ENCODE results near the gene SENP2. TPM values are rescaled to one million over a fixed set of nuclear protein-coding genes. Genes with fewer than 3 reads are reported as not detected.
A peak's percentile ranks its signal among the peaks of the same experiment; 100 is the strongest.

Gene SENP2
- polyA plus RNA-seq, 1 of the 3 experiments (the other 2 are of a cell fraction): 7.1 TPM

DNA sequence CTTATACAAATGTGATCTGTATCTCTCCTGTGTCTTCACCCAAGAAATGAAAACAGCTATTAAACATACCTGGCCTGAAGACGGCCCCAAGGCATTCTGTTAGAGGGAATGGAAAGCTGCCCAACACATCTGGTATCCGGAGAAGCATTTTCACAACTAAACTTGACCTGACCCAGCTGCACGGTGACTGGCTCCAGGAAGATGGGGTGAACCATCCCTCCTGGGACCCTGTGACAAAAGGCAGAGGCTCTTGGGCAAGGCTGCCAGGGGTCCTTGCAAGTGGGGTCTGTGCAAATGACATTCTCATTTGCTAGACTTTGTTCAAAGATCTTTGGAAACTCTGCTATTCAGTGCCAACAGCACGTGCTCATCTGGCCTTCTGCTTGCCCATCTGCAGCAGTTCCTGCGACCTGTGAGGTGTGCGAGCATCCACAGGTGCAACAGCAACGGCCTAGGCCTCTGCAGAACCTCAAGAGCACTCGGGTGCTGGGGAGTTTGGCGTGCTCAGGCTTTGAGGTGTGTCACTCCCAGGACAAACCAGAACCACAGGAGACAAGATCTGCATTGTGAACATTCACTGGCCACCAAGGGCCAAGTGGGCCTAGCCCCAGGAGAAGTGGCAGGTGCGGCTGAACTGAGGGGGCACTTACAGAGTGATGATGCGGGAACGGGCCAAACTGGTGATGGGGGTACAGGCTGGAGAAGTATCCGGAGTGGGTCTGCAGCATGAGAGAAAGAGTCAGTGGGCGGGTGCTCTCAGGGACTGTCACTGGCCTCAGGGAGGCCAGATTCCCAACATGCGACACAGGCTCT, 71.8 kb downstream of the SENP2 start:
- Histone ChIP-seq H3K9ac (peak overlapping the region; percentile 32; the same call in 1 of the 2 replicates), H3K79me2 (ENCODE audit: insufficient read depth) (peaks cover 17% of the 10 kb centered on the region; the same call in 1 of the 2 replicates), H3K4me3 (ENCODE audit: low read depth in 2 of 2, low read length in 1 of 2) (no peak overlapping the region), H3K36me3 (replicated peaks in 1 of 2; ENCODE audit: control insufficient read depth in 1 of 2, insufficient read depth in 2 of 2, low read length in 1 of 2) (peaks cover 17 to 35% of the 10 kb centered on the region in 2 experiments), H3K4me1 (ENCODE audit: control insufficient read depth in 1 of 2, insufficient read depth in 2 of 2, low read depth in 1 of 2, low read length in 1 of 2) (peaks cover 3 to 52% of the 10 kb centered on the region in 2 experiments; a peak in 3 of 4 replicates), H3K9me2 (no peaks in the 10 kb centered on the region), H3K9me3 (no peaks in the 10 kb centered on the region), H3F3A (replicated peaks; ENCODE audit: insufficient read depth) (peaks cover 67% of the 10 kb centered on the region), H3K27me3 (ENCODE audit: insufficient read depth) (no peaks in the 10 kb centered on the region), H4K20me1 (ENCODE audit: insufficient read depth) (peaks cover 18% of the 10 kb centered on the region), H3K4me2 (peak overlapping the region; percentile 47; the same call in 1 of the 2 replicates), H3K27ac (ENCODE audit: low read depth in 2 of 2, low read length in 1 of 2) (peak overlapping the region in 1 of 2 experiments; percentile 95; a peak in 2 of 4 replicates), H2AFZ (ENCODE audit: low read depth) (no peak overlapping the region)
- CTCF ChIA-PET: interaction anchor here (0.6 to 6.7 kb wide), 7 partner anchors 14 to 286 kb away, joined by 3 to 194 read pairs (median 31); no protein-coding TSS in a partner anchor
- POLR2A ChIA-PET: no interaction called here
- no peak for DNase-seq
- WGBS (ENCODE audit: low lambda C conversion rate): 82% methylated on average over 9 of the region's 15 CpGs
- TF ChIP-seq NRF1 (IDR thresholded peaks at IDR 0.05; ENCODE audit: low read depth, low read length) (no peak), NFIC (IDR thresholded peaks at IDR 0.05; ENCODE audit: borderline replicate concordance) (no peak)

DNA sequence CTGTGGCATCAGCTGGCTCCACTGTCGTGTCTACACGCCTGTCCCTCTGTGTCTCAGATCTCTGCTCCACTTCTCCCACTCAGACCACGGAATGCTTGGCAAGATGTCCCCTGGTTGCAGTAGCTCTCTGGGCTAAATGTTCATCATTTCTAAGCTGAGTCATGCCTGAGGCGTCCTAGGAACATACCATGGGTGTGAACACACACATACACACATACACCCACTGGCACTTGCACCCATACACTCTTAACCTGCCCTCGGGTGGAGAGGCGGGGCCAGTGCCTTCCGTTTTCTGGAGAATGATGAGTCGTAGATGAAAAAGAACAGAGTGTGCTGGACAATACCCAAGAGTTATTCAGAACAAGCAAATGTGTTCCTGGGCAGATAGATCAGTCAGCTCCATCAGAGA, 72.4 kb downstream of the SENP2 start:
- peaks cover 17 to 35% of the 10 kb centered on the region in 2 experiments for H3K36me3 ChIP-seq (replicated peaks in 1 of 2; ENCODE audit: control insufficient read depth in 1 of 2, insufficient read depth in 2 of 2, low read length in 1 of 2)
- H3K27ac ChIP-seq (ENCODE audit: low read depth in 2 of 2, low read length in 1 of 2): peak overlapping the region in 1 of 2 experiments; percentile 95; a peak in 2 of 4 replicates
- peaks cover 67% of the 10 kb centered on the region for H3F3A ChIP-seq (replicated peaks; ENCODE audit: insufficient read depth)
- DNase-seq: no peak
- no peaks in the 10 kb centered on the region for H3K9me2 ChIP-seq
- no peak overlapping the region for H3K4me2 ChIP-seq
- H3K4me1 ChIP-seq (ENCODE audit: control insufficient read depth in 1 of 2, insufficient read depth in 2 of 2, low read depth in 1 of 2, low read length in 1 of 2): peaks cover 3 to 52% of the 10 kb centered on the region in 2 experiments; a peak in 3 of 4 replicates
- ChIA-PET CTCF (interaction anchor here (1.4 to 6.7 kb wide), 5 partner anchors 14 to 285 kb away, joined by 4 to 194 read pairs (median 51); no protein-coding TSS in a partner anchor), POLR2A (no interaction called here)
- peak overlapping the region; percentile 46; the same call in 1 of the 2 replicates for H3K9ac ChIP-seq
- no peak overlapping the region for H3K4me3 ChIP-seq (ENCODE audit: low read depth in 2 of 2, low read length in 1 of 2)
- H3K9me3 ChIP-seq: no peaks in the 10 kb centered on the region
- peaks cover 18% of the 10 kb centered on the region for H4K20me1 ChIP-seq (ENCODE audit: insufficient read depth)
- peaks cover 17% of the 10 kb centered on the region; the same call in 1 of the 2 replicates for H3K79me2 ChIP-seq (ENCODE audit: insufficient read depth)
- no peak overlapping the region for H2AFZ ChIP-seq (ENCODE audit: low read depth)
- 16% methylated on average over 8 of the region's 8 CpGs for WGBS (ENCODE audit: low lambda C conversion rate)
- no peaks in the 10 kb centered on the region for H3K27me3 ChIP-seq (ENCODE audit: insufficient read depth)
- TF ChIP-seq SMC3 (IDR thresholded peaks at IDR 0.05; ENCODE audit: low read depth, low read length) (no peak), TCF12 (IDR thresholded peaks at IDR 0.05) (peak; percentile 85), GABPA (IDR thresholded peaks at IDR 0.05; ENCODE audit: low read depth) (no peak), MEF2A (IDR thresholded peaks at IDR 0.05; ENCODE audit: borderline replicate concordance, low read depth) (no peak), CHD2 (IDR thresholded peaks at IDR 0.05; ENCODE audit: low read length, partially characterized antibody) (no peak), TEAD4 (IDR thresholded peaks at IDR 0.05; ENCODE audit: borderline replicate concordance, insufficient read depth) (peak; percentile 79), MXI1 (IDR thresholded peaks at IDR 0.05; ENCODE audit: low read depth, low read length) (no peak), GATA2 (CRISPR knock-in tag; IDR thresholded peaks at IDR 0.05) (no peak), EP300 (IDR thresholded peaks at IDR 0.05; ENCODE audit: borderline replicate concordance in 1 of 2, low read depth in 1 of 2, low read length in 1 of 2) (peak in 1 of 2 experiments; percentile 69; a peak in 2 of 4 replicates), POLR2AphosphoS5 (IDR thresholded peaks at IDR 0.05; ENCODE audit: low read depth, low read length) (peak; percentile 50; the same call in 1 of the 2 replicates), SIN3A (IDR thresholded peaks at IDR 0.05; ENCODE audit: borderline replicate concordance, low read depth, low read length) (0 out of 2 replicates have a peak, but pooled peaks have one; percentile 19), FOXJ3 (CRISPR knock-in tag; IDR thresholded peaks at IDR 0.05) (no peak), NRF1 (IDR thresholded peaks at IDR 0.05; ENCODE audit: low read depth, low read length) (no peak), RCOR1 (IDR thresholded peaks at IDR 0.05; ENCODE audit: low read length) (no peak), JUND (IDR thresholded peaks at IDR 0.05) (peak; percentile 91), RAD21 (IDR thresholded peaks at IDR 0.05; ENCODE audit: low read length) (no peak), FOXM1 (IDR thresholded peaks at IDR 0.05; ENCODE audit: low read depth) (no peak; the same call in 1 of the 2 replicates)
- TF ChIP-seq, protein P1, sequence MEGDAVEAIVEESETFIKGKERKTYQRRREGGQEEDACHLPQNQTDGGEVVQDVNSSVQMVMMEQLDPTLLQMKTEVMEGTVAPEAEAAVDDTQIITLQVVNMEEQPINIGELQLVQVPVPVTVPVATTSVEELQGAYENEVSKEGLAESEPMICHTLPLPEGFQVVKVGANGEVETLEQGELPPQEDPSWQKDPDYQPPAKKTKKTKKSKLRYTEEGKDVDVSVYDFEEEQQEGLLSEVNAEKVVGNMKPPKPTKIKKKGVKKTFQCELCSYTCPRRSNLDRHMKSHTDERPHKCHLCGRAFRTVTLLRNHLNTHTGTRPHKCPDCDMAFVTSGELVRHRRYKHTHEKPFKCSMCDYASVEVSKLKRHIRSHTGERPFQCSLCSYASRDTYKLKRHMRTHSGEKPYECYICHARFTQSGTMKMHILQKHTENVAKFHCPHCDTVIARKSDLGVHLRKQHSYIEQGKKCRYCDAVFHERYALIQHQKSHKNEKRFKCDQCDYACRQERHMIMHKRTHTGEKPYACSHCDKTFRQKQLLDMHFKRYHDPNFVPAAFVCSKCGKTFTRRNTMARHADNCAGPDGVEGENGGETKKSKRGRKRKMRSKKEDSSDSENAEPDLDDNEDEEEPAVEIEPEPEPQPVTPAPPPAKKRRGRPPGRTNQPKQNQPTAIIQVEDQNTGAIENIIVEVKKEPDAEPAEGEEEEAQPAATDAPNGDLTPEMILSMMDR (IDR thresholded peaks at IDR 0.05): no peak
- TF ChIP-seq, protein P2, sequence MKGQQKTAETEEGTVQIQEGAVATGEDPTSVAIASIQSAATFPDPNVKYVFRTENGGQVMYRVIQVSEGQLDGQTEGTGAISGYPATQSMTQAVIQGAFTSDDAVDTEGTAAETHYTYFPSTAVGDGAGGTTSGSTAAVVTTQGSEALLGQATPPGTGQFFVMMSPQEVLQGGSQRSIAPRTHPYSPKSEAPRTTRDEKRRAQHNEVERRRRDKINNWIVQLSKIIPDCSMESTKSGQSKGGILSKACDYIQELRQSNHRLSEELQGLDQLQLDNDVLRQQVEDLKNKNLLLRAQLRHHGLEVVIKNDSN (IDR thresholded peaks at IDR 0.05; ENCODE audit: borderline replicate concordance, low read depth): no peak
- TF ChIP-seq, protein P3, sequence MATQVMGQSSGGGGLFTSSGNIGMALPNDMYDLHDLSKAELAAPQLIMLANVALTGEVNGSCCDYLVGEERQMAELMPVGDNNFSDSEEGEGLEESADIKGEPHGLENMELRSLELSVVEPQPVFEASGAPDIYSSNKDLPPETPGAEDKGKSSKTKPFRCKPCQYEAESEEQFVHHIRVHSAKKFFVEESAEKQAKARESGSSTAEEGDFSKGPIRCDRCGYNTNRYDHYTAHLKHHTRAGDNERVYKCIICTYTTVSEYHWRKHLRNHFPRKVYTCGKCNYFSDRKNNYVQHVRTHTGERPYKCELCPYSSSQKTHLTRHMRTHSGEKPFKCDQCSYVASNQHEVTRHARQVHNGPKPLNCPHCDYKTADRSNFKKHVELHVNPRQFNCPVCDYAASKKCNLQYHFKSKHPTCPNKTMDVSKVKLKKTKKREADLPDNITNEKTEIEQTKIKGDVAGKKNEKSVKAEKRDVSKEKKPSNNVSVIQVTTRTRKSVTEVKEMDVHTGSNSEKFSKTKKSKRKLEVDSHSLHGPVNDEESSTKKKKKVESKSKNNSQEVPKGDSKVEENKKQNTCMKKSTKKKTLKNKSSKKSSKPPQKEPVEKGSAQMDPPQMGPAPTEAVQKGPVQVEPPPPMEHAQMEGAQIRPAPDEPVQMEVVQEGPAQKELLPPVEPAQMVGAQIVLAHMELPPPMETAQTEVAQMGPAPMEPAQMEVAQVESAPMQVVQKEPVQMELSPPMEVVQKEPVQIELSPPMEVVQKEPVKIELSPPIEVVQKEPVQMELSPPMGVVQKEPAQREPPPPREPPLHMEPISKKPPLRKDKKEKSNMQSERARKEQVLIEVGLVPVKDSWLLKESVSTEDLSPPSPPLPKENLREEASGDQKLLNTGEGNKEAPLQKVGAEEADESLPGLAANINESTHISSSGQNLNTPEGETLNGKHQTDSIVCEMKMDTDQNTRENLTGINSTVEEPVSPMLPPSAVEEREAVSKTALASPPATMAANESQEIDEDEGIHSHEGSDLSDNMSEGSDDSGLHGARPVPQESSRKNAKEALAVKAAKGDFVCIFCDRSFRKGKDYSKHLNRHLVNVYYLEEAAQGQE (IDR thresholded peaks at IDR 0.05; ENCODE audit: low read depth, low read length): peak; percentile 22; the same call in 1 of the 2 replicates

Measured in SK-N-SH (cell line).